Uterus (tissue), 4 donors: ENCODE measurements around the gene TMEM212. TPM values are rescaled to one million over a fixed set of nuclear protein-coding genes. Genes with fewer than 3 reads are reported as not detected.

ENCODE experiments used
- DNase-seq, 2 donors: peaks; one replicate each; pipeline ENCODE4 v3.0.0-alpha.2; 2019 to 2020
- H3K27ac ChIP-seq, 2 donors: fragments of 200-600 bp; sonication (generic); 1 replicate in 1 of 2; 2 replicates in 1 of 2; pipeline ENCODE4 v1.5.1; 2016 to 2018
- H3K27me3 ChIP-seq, 2 donors: fragments of 200-600 bp; sonication (generic); one replicate each; pipeline ENCODE4 v1.5.1; 2018 to 2019; ENCODE audit warnings: control low read depth in 1 of 2
- H3K36me3 ChIP-seq, 2 donors: fragments of 200-600 bp; sonication (generic); one replicate each; pipeline ENCODE4 v1.5.1; 2019; ENCODE audit warnings: control low read depth in 1 of 2
- H3K4me1 ChIP-seq, 2 donors: fragments of 200-600 bp; sonication (generic); one replicate each; pipeline ENCODE4 v1.5.1; 2018 to 2019; ENCODE audit warnings: control low read depth in 1 of 2
- H3K4me3 ChIP-seq, 2 donors: fragments of 200-600 bp; sonication (generic); 1 replicate in 1 of 2; 2 replicates in 1 of 2; pipeline ENCODE4 v1.5.1; 2018 to 2019; ENCODE audit warnings: mild to moderate bottlenecking in 1 of 2
- H3K9me3 ChIP-seq, 2 donors: fragments of 200-600 bp; sonication (generic); one replicate each; pipeline ENCODE4 v1.5.1; 2019; ENCODE audit warnings: control low read depth in 1 of 2
- POLR2A ChIP-seq, 2 donors: fragments of 450-650 bp; IDR thresholded peaks; one replicate each; pipeline ENCODE4 v1.6.1; 2016; ENCODE audit warnings: antibody characterized with exemption in 2 of 2, mild to moderate bottlenecking in 1 of 2, moderate library complexity in 1 of 2
- intact Hi-C: fragments of 100-400 bp; cut with DNase I; formaldehyde crosslinking; loops from one replicate; pipeline ENCODE4 v1.15.1; 2023; ENCODE audit warnings: low total_unique reads
- total RNA-seq, 4 donors: library from RNA; depleted of rRNA in 3 of 4; stranded (reverse); fragments of >200 nt in 3 of 4; gene quantifications; one replicate each; pipeline versions ENCODE4 v1.1.0 to v1.2.4, GENCODE V29; 2014 to 2023
- TF ChIP-seq, protein P1 (sequence below), 4 experiments: fragments of 200-600 bp in 2 of 4; fragments of 450-650 bp in 2 of 4; sonication (generic) in 2 of 4; IDR thresholded peaks; one replicate each; pipeline ENCODE4 v1.5.1; 2016 to 2019; ENCODE audit warnings: antibody characterized with exemption in 4 of 4, mild to moderate bottlenecking in 2 of 4, moderate library complexity in 1 of 4
- donor health status: DM: yes; HTN: yes; CAD: no.

Gene TMEM212
- total RNA-seq, 4 donors from 2014 or later: 1.2 TPM; not detected in 3

DNA sequence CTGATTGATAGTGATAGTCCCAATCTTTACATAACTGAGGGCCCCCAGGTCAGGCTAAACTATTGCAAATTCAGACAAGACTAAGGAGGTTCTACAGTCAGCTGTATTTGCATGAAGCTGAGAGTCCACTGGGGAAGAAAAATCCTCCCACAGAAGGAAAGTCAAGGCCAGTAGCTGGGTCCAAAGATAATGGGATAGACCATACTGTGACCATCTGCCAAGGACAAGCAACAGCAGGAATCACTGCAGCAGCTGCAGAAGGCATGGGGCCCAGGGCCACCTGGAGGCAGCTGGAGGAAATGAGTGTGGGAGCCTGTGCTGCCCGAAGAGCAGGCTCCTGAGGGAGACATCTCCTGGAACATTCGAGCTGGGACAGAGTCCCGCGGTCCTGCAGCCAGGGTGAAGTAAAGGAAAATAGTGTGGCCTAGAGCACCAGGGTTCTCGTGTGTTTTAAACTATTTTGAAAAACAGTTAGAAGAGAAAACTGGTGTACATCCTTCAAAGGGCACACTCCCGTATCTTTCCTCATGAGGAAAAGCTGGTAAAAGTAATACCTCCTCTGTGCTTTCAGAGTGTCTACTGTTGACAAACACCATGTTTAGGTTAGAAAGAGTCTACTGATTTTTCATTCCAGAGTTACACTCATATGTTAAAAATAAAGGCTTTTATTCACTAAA lies 13.2 kb upstream of the TMEM212 start:
- Histone ChIP-seq H3K4me1 (peaks cover 0 to 4% of the 10 kb centered on the region in 2 donors), H3K4me3 (no peak overlapping the region), H3K27me3 (no peaks in the 10 kb centered on the region), H3K27ac (peak overlapping the region; percentile 62 to 77), H3K9me3 (no peaks in the 10 kb centered on the region), H3K36me3 (no peaks in the 10 kb centered on the region)
- peak; percentile 68 to 78 for DNase-seq
- no peak for TF ChIP-seq POLR2A (IDR thresholded peaks at IDR 0.05)
- TF ChIP-seq, protein P1, sequence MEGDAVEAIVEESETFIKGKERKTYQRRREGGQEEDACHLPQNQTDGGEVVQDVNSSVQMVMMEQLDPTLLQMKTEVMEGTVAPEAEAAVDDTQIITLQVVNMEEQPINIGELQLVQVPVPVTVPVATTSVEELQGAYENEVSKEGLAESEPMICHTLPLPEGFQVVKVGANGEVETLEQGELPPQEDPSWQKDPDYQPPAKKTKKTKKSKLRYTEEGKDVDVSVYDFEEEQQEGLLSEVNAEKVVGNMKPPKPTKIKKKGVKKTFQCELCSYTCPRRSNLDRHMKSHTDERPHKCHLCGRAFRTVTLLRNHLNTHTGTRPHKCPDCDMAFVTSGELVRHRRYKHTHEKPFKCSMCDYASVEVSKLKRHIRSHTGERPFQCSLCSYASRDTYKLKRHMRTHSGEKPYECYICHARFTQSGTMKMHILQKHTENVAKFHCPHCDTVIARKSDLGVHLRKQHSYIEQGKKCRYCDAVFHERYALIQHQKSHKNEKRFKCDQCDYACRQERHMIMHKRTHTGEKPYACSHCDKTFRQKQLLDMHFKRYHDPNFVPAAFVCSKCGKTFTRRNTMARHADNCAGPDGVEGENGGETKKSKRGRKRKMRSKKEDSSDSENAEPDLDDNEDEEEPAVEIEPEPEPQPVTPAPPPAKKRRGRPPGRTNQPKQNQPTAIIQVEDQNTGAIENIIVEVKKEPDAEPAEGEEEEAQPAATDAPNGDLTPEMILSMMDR (IDR thresholded peaks at IDR 0.05): peak; percentile 55 to 74 (median 62)
- intact Hi-C loops: no loop called here

DNA sequence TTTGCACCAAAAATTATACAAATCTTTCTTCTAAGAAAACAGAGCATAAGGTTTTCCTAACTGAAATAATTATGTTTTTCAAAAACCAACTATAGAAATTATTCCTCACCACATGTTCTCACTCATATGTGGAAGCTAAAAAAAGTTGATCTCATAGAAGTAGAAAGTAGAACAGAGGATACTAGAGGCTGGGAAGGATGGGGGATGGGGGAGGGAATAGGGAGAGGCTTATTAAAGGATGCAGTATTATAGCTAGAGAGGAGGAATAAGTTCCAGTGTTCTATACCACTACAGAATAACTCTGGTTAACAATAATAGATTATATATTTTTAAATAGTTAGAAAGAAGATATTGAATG lies 12.7 kb upstream of the TMEM212 start:
- TF ChIP-seq POLR2A (IDR thresholded peaks at IDR 0.05): no peak
- TF ChIP-seq, protein P1 (IDR thresholded peaks at IDR 0.05): no peak
- H3K27ac ChIP-seq: peak overlapping the region; percentile 62 to 77
- H3K4me3 ChIP-seq: no peak overlapping the region
- no peak for DNase-seq
- peaks cover 0 to 4% of the 10 kb centered on the region in 2 donors for H3K4me1 ChIP-seq
- intact Hi-C loops: no loop called here
- no peaks in the 10 kb centered on the region for H3K9me3 ChIP-seq
- no peaks in the 10 kb centered on the region for H3K27me3 ChIP-seq
- H3K36me3 ChIP-seq: no peaks in the 10 kb centered on the region

DNA sequence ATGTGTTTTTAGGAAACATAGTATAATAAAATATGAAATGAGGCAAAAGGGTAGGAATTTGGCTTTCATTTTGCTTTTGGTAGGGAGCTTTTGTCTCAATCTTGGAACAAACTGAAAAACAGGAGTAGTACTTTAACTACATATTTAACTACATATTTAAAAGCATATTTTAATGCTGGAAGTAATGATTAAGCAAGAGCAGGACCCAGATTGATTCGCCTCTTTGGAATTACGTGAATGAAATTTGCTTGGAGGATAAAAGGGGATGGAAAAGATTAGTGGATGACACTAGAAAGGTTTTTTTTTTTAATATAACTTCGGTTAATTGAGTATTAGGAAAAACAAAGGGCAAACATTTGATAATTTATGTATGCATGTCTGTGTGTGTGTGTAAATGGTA lies 11.2 kb upstream of the TMEM212 start:
- peak overlapping the region; percentile 14 to 28 for H3K27ac ChIP-seq
- H3K9me3 ChIP-seq: no peaks in the 10 kb centered on the region
- no peaks in the 10 kb centered on the region for H3K36me3 ChIP-seq
- intact Hi-C loops: no loop called here
- peaks cover 0 to 4% of the 10 kb centered on the region in 2 donors for H3K4me1 ChIP-seq
- no peak overlapping the region for H3K4me3 ChIP-seq
- no peak for DNase-seq
- no peaks in the 10 kb centered on the region for H3K27me3 ChIP-seq
- TF ChIP-seq, protein P1 (IDR thresholded peaks at IDR 0.05): no peak
- TF ChIP-seq POLR2A (IDR thresholded peaks at IDR 0.05): no peak

DNA sequence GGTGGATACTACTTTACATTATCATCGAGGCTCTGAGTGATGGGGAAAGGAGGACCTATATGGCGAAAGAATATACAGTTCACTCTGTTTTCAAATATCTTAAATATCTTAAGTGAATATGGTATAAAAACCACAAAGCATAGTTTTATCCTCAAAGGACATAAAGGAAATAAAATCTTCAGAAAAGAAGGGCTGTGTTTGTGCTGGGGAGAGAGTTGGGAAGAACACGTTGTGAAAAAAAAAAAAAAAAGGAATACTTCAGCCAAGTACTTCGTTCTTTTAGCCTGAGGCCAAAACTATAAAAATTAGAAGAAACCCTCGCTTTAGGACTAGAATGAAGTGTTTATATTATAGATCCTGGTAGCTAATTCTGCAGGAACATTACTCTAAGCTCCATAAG lies 10.2 kb upstream of the TMEM212 start:
- H3K27me3 ChIP-seq: no peaks in the 10 kb centered on the region
- DNase-seq: no peak
- H3K27ac ChIP-seq: peak overlapping the region; percentile 28 to 44
- H3K4me1 ChIP-seq: peaks cover 0 to 4% of the 10 kb centered on the region in 2 donors
- H3K9me3 ChIP-seq: no peaks in the 10 kb centered on the region
- TF ChIP-seq, protein P1 (IDR thresholded peaks at IDR 0.05): no peak
- no peak for TF ChIP-seq POLR2A (IDR thresholded peaks at IDR 0.05)
- intact Hi-C loops: no loop called here
- no peaks in the 10 kb centered on the region for H3K36me3 ChIP-seq
- H3K4me3 ChIP-seq: no peak overlapping the region

DNA sequence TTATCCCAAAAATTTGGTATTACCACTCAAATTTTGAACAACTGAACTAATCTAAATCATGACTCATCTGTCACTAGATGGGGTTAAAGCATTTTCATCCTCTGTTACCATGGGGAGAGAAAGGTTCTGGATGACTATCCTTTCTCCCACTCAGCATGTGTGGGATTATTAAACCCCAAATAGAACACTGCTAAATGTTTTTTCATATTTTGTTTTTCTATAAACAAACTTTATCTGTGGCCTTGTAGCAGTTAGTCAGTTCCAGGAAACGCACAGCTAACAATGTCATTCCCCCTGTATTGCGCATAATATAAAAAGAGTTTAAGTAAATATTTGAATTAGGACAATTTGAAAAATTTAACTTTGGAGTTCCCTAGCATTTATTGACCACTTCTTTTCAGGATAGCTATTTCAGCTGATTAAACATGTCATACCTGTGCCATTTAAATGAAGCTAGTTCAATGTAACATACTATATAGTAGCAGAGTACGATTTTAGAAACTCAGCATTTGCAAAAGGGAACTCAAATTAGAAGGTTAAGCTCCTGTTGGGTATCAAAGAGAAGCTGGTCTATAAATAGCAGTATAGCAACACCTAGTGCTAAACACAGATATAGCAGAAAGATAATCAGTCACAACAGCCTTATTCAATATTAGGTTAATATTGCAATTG lies 9.2 kb upstream of the TMEM212 start:
- no peak overlapping the region for H3K4me3 ChIP-seq
- H3K9me3 ChIP-seq: no peaks in the 10 kb centered on the region
- intact Hi-C loops: no loop called here
- no peak for TF ChIP-seq POLR2A (IDR thresholded peaks at IDR 0.05)
- TF ChIP-seq, protein P1 (IDR thresholded peaks at IDR 0.05): peak; percentile 25 to 70 (median 40)
- H3K4me1 ChIP-seq: peaks cover 0 to 3% of the 10 kb centered on the region in 2 donors
- no peaks in the 10 kb centered on the region for H3K36me3 ChIP-seq
- DNase-seq: no peak
- H3K27me3 ChIP-seq: no peaks in the 10 kb centered on the region
- H3K27ac ChIP-seq: peak overlapping the region; percentile 25 to 44
